ENCODE results near the gene PDPK1. TPM values are rescaled to one million over a fixed set of nuclear protein-coding genes. Genes with fewer than 3 reads are reported as not detected.
A peak's percentile ranks its signal among the peaks of the same experiment; 100 is the strongest.
"Not testable (repeated sequence)": the region's sequence is repeated elsewhere in the genome, so short reads cannot be mapped to it uniquely, and the experiment has no call there.

The PDPK1 gene
- total RNA-seq, 1 donor: 29.9 TPM

GRCh38 chr16:2603165-2604015, 65.6 kb downstream of the PDPK1 start:
- DNase-seq (ENCODE audit: low read depth): peak; percentile 96

GRCh38 chr16:2604016-2604369, 66.2 kb downstream of the PDPK1 start:
- DNase-seq (ENCODE audit: low read depth): peak; percentile 25

More at GRCh38 chr16:2603165-2604015, 65.6 kb downstream of the PDPK1 start:
- H3K4me3 ChIP-seq (ENCODE audit: low read depth, low read length): peak overlapping the region; percentile 98
- TF ChIP-seq CTCF (IDR thresholded peaks at IDR 0.05; ENCODE audit: insufficient read depth, low read length): no peak

GRCh38 chr16:2606820-2607219, 69.0 kb downstream of the PDPK1 start:
- DNase-seq (ENCODE audit: low read depth); H3K4me3 ChIP-seq (ENCODE audit: low read depth, low read length): not testable (repeated sequence)

More at GRCh38 chr16:2604016-2604369, 66.2 kb downstream of the PDPK1 start:
- H3K4me3 ChIP-seq (ENCODE audit: low read depth, low read length): peak overlapping the region; percentile 98

- not testable (repeated sequence) for H3K4me3 ChIP-seq (ENCODE audit: low read depth, low read length)
- peak; percentile 17 for DNase-seq (ENCODE audit: low read depth)
Observed at GRCh38 chr16:2609345-2609744, 71.5 kb downstream of the PDPK1 start.

GRCh38 chr16:2609827-2610470, 72.1 kb downstream of the PDPK1 start:
- TF ChIP-seq CTCF (IDR thresholded peaks at IDR 0.05; ENCODE audit: insufficient read depth, low read length): no peak
- no peak for DNase-seq (ENCODE audit: low read depth)
- no peak overlapping the region for H3K4me3 ChIP-seq (ENCODE audit: low read depth, low read length)

- no peak for DNase-seq (ENCODE audit: low read depth)
- no peak overlapping the region for H3K4me3 ChIP-seq (ENCODE audit: low read depth, low read length)
- TF ChIP-seq CTCF (IDR thresholded peaks at IDR 0.05; ENCODE audit: insufficient read depth, low read length): no peak
Observed at GRCh38 chr16:2610781-2611498, 73.1 kb downstream of the PDPK1 start.

- TF ChIP-seq CTCF (IDR thresholded peaks at IDR 0.05; ENCODE audit: insufficient read depth, low read length): no peak
- no peak overlapping the region for H3K4me3 ChIP-seq (ENCODE audit: low read depth, low read length)
- DNase-seq (ENCODE audit: low read depth): no peak
Observed at GRCh38 chr16:2611499-2611862, 73.7 kb downstream of the PDPK1 start.

GRCh38 chr16:2611877-2612276, 74.1 kb downstream of the PDPK1 start:
- not testable (repeated sequence) for H3K4me3 ChIP-seq (ENCODE audit: low read depth, low read length); DNase-seq (ENCODE audit: low read depth)

- not testable (repeated sequence) for DNase-seq (ENCODE audit: low read depth); H3K4me3 ChIP-seq (ENCODE audit: low read depth, low read length)
Observed at GRCh38 chr16:2613251-2613650, 75.4 kb downstream of the PDPK1 start.
